ENCODE data around the gene CYSTM1.
"Not testable (repeated sequence)": the region's sequence is repeated elsewhere in the genome, so short reads cannot be mapped to it uniquely, and the experiment has no call there.

CYSTM1 gene

GRCh38 chr5:140178482-140179116 is 3.6 kb downstream of the CYSTM1 start:
- DNase-seq, result no peak

GRCh38 chr5:140181002-140181483 is 6.1 kb downstream of the CYSTM1 start:
- no peak for DNase-seq

DNA sequence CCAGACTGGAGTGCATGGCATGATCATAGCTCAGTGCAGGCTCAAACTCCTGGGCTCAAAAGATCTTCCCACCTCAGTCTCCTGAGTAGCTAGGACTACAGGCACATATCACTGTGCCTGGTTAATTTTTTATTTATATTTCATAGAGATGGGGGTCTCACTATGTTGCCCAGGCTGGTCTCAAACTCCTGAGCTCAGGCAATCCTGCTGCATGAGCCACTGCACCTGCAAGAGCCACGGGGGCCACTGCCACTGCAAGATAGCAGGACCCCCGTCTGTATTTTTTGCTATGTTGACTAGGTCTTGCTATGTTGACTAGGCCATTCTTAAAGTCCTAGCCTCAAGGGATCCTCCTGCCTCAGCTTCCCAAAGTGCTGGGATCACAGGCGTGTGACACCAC is 6.5 kb downstream of the CYSTM1 start:
- no peak for DNase-seq

DNA sequence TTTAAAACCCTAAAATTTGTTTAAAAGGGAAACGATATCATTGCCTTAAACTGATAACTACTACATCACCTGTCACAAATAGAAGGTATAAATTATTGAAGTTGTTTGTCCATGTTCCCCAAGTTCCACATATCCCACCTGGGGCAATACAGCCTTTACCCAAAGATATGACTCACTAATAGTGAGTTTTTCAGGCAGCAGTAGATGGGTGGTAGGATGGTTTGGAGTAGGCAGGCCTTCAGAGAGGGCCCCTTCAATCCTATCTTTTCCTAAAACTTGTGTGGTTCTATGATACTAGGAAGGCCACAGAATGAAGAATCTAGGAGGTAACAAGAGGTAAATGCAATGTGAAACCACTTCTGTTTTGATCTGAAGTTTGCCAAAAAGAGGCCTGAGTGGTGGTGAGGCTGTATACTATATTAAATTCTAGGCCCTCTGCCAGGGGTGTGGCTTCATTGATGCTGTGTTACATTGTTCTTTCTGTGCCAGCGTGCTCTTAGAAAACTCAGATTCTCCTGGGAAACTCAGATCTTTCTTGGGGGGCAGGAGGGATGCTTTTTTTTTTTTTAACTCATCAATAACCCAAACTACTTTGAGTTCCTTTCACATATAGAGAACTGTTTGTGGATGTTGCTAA is 7.2 kb downstream of the CYSTM1 start:
- DNase-seq, result no peak

DNA sequence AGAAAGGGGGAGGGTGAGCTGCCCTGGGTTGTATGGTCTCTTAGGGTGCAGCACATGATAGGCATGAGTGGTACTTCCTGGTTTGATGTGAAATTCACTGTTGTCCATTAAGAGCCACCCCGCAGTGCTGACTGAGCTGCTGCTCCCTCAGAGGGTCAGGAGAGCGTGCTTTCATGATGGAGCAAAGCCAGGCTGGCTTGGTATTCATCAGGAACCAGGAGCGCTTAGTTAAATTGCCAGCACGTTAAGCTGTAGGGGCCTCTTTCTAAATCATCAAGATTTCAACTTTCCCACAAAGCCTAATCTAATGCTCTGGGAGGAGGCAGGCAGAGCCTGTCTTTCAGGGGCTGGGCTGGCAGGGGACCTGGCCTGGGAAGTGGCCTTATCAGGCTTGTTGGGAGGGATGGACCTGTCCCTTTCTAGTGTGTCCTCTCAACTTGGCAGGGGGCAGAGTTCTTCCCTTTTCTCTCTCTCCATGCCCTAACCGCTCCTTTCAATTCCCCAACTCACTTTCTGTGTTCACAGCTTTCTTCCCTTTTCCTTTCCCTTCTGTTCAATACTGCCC is 7.9 kb downstream of the CYSTM1 start:
- DNase-seq, result no peak

DNA sequence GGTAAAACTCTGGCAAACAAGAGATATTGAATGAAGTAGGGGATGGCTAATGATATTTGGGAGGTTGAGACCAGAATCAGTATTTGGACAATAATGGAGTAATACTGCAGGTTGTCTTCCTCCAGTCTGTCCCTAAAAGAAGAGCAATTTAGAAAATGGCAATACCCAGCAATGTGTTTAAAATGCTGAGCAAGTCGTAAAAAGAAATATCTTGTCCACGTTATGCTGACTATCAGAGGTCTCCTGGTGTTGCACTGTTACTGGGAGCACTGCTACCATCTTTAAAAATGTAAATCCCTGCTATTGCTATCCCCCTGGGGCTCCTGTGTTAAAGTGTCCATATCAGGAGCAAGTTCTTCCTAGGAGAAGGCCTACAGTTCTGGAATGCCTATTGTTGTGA is 10.4 kb downstream of the CYSTM1 start:
- DNase-seq, result no peak

- DNase-seq, result no peak
Observed at GRCh38 chr5:140186267-140186671, 11.3 kb downstream of the CYSTM1 start.

DNA sequence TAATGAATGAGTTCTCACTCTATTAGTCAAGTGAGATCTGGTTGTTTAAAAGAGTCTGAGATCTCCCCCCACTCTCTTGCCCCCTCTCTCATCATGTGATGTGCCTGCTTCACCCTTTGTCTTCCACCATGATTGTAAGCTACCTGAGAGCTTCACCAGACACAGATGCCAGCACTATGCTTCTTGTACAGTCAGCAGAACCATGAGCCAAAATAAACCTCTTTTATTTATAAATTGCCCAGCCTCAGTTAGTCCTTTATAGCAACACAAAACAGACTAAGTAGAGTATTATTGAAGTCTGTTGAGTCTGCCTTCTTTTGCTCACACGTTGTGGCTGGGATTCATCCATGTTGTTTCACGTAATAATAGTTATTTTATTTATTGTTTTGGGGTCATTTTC is 14.3 kb downstream of the CYSTM1 start:
- no peak for DNase-seq

DNA sequence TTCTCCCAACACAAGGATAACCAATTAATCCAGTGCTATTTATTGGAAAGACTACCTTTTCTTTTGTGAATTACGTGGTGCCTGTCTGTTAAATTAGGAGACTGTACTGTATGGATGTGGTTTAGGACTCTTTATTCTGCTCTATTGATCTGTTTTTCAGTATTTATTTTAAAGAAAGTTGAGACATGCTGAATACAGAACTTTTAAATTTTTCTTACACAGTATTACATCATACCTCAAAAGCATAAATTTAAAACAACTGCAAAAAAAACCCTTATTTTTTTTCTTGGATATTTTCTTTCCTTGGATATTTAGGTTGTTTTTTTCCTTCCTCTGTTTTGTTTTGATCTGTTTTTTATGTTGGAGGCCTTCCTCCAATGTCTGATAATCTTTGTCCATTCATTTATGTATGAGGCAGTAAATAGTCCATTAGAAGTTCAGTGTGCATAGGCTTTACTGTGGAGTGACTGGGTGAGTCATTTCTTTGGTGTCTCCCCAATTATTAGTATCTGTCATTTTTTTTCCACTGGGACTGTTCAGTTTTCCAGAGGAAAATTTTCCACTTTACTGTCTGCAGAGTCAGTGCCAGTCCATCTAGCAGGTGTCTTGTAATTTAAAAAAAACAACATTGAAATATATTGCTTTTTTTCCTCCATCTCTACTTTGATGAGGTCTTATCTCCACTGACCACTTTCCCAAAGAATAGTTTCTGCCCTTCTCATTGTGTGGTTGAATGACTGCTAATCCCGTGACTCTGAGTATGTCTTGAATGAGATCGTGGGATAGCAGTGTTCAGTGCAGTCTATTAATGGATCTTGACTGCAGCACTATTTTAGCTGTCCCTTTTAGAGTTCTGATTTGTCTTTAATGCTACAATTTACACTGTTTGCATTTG is 15.2 kb downstream of the CYSTM1 start:
- no peak for DNase-seq

GRCh38 chr5:140190872-140191218 is 15.9 kb downstream of the CYSTM1 start:
- no peak for DNase-seq

DNA sequence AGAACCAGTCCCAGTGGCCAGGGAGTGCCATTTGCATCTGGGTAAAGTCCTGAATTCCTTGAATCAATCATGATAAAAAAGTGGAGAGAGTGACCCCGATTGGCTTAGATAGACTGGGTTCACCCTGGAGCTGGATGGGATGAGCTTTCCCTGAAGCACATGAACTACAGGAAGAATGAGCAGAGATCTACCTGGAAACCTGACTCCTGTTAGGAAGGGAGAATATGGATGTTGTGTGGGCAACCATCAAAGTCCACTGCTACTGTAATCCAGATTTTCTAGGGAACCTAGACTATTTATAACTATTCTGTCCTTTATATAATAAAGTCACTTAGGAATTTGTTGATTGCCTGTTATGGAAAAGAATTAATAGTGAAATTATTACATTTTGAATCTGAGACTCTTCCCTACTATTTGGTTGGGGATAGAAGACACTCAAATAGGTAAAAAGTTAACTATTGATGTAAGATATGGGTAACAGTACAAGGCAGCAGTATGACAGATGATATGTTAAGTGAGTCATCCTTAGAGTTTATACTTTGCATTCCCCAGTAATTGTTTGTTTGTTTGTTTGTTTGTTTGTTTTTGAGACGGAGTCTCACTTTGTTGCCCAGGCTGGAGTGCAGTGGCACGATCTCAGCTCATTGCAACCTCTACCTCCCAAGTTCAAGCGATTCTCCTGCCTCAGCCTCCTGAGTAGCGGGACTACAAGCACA is 17.9 kb downstream of the CYSTM1 start:
- no peak for DNase-seq

- no peak for DNase-seq
Observed at GRCh38 chr5:140194662-140195061, 19.7 kb downstream of the CYSTM1 start.

DNA sequence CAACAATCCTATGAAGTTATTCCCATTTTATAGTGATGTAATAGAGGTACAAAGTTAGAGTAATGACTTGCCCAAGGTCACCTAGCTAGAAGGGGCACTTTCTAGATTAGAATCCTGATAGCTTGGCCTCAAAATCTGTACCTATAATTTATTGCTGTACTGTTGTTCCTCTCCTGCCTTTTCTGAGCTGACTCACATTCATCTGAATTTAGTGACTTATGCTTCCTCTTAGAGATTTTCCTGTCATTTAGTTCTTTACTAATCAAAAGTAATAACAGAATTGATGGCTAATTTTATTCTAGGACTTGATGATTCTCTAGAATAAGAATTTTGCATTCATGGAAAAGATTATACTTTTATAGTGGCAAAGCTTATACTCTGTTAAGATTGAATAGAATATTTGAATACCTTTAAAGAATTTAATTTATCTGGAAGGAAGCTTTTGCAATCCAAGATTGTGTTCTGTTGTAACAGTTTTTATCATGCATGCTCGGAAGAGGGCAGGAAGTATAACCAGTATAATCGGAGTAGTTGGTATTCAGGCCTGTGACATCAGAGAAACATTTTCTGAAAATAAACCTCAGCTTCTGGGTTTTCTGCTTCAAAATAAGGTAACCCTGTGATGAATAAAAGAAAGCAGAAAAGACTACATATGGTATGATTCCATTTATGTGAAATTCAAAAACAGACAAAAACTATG is 21.3 kb downstream of the CYSTM1 start:
- no peak for DNase-seq

DNA sequence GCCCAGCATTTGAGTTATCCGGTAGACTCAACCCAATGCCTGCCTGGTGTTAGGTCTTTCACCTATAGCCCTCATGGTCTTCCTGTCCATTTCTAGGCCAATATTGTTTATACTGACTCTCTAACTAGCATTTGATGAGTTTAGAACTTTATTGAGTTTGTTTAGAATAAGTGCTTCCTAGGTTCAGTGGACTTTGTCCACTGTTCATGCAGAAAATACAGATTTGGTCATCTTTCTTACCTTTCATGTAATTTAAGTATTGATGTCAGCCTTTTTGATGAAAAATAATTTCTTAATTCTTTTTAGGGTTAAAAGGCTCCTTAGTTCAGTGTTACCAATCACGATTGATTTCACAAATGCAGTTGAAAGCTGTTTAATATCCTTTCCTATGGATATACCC is 22.0 kb downstream of the CYSTM1 start:
- DNase-seq, result no peak

- DNase-seq, result not testable (repeated sequence)
Observed at GRCh38 chr5:140198915-140199314, 23.9 kb downstream of the CYSTM1 start.

DNA sequence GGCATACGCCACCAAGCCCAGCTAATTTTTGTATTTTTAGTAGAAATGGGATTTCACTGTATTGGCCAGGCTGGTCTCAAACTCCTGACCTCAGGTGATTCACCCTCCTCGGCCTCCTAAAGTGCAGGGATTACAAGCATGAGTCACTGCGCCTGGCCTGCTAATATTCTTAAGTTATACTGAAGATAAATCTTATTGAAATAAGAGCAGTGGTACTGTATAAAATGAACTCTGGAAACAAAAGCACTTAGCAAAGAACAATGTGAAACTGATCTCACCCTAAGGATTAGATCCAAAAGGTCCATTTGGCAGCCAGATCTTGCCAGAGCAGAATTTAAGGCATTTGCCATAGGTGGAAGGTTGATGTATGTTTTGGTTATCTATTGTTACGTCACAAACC is 27.1 kb downstream of the CYSTM1 start:
- DNase-seq, result no peak

GRCh38 chr5:140202610-140203009 is 27.6 kb downstream of the CYSTM1 start:
- DNase-seq, result no peak

DNA sequence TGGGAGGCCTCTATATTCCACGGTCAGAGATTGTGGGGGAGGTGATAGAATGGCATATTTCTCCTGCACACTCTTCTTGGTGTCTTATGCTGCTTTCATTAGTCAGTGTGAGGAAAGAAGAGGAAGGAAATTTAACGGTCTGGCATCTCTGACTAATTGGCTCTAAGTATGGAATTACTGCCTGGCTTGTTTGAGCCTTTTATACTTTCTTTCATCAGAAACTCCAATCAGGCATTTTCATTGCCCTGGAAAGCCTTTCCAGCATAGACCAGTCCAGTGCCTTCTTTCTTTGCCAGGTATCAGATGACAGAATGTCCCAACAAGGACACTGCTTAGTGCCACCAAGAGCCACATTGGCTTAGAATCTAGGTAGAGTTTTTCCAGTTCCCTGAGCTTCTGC is 30.2 kb downstream of the CYSTM1 start:
- DNase-seq, result no peak

DNA sequence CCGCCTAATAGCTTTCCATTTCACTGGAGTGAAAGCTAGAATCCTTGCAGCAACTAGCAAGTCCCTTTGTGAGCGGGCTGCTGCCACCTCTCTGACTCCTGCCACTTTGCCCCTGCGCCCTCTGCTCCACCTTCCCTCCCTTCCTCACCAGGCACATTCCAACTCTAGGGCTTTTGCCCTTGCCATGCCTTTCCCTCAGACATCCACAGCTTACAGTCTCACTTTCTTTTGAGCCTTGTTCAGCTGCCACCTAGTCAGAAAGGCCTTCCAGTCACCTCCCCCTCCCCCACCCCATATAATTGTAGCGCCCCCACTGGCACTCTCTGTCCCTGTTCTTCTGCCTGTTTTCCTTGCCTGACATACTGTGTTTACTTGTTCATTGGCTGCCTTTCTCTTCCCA is 31.0 kb downstream of the CYSTM1 start:
- DNase-seq, result no peak

- DNase-seq, result no peak
Observed at GRCh38 chr5:140207250-140207964, 32.4 kb downstream of the CYSTM1 start.

GRCh38 chr5:140208065-140208464 is 33.1 kb downstream of the CYSTM1 start:
- no peak for DNase-seq

Data from NCI-H2029 treated with DMSO at 0.1 percent for 48 hours (cell line).